Chondrocyte (in vitro differentiated cells): ENCODE measurements around the gene TMEM86B. TPM values are rescaled to one million over a fixed set of nuclear protein-coding genes. Genes with fewer than 3 reads are reported as not detected.

Experiments used
- DNase-seq: peaks from one replicate; pipeline ENCODE4 v3.0.0; 2021; ENCODE audit warnings: mixed read lengths, low spot score
- H3K27ac Mint-ChIP-seq: one replicate; pipeline ENCODE4 v1.8.0; 2021; ENCODE audit warnings: mild to moderate bottlenecking, moderate library complexity, mixed read lengths; ENCODE audit not compliant: unreplicated experiment
- H3K27me3 Mint-ChIP-seq: 2 replicates; pipeline ENCODE4 v1.8.0; 2021; ENCODE audit warnings: low read depth, mixed read lengths
- H3K36me3 Mint-ChIP-seq: 2 replicates; pipeline ENCODE4 v1.8.0; 2021; ENCODE audit warnings: low read depth, mixed read lengths
- H3K4me1 Mint-ChIP-seq: 2 replicates; pipeline ENCODE4 v1.8.0; 2021; ENCODE audit warnings: low read depth, mild to moderate bottlenecking, mixed read lengths
- H3K4me3 Mint-ChIP-seq: one replicate; pipeline ENCODE4 v1.8.0; 2021; ENCODE audit warnings: mild to moderate bottlenecking, moderate library complexity, mixed read lengths; ENCODE audit not compliant: unreplicated experiment
- H3K9me3 Mint-ChIP-seq: 2 replicates; pipeline ENCODE4 v1.8.0; 2021; ENCODE audit warnings: low read depth, mixed read lengths
- total RNA-seq: library from RNA; stranded (reverse); gene quantifications from 3 replicates; pipeline ENCODE4 v1.2.1, GENCODE V29; 2021
- TF ChIP-seq, protein P1 (sequence below): fragments of 200-600 bp; sonication (generic); IDR thresholded peaks from 2 replicates; pipeline ENCODE4 v1.5.0; 2021; ENCODE audit warnings: antibody characterized with exemption, mild to moderate bottlenecking, moderate library complexity

TMEM86B gene
- total RNA-seq, 1 donor from 2014 or later, result 1.5 TPM

DNA sequence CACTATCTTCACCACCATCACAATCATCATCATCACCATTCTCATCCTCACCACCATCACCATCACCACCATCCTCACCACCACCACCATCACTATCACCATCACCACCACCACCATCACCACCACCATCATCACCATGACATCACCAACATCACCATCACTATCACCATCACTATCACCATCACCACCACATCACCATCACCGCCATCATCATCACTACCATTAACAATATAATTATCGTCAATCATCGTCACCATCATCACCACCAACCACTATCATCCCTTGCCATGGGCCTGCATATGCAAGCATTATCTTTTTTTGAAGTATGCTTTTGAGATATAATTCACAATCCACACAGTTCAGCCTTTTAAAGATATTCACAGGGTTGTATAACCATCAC lies 37.8 kb upstream of the TMEM86B start:
- peaks cover 6% of the 10 kb centered on the region for H3K36me3 Mint-ChIP-seq
- no peak overlapping the region for H3K4me3 Mint-ChIP-seq
- H3K27me3 Mint-ChIP-seq, result no peaks in the 10 kb centered on the region
- no peaks in the 10 kb centered on the region for H3K4me1 Mint-ChIP-seq
- peaks cover 6% of the 10 kb centered on the region for H3K9me3 Mint-ChIP-seq
- no peak overlapping the region for H3K27ac Mint-ChIP-seq
- no peak for DNase-seq
- TF ChIP-seq, protein P1, sequence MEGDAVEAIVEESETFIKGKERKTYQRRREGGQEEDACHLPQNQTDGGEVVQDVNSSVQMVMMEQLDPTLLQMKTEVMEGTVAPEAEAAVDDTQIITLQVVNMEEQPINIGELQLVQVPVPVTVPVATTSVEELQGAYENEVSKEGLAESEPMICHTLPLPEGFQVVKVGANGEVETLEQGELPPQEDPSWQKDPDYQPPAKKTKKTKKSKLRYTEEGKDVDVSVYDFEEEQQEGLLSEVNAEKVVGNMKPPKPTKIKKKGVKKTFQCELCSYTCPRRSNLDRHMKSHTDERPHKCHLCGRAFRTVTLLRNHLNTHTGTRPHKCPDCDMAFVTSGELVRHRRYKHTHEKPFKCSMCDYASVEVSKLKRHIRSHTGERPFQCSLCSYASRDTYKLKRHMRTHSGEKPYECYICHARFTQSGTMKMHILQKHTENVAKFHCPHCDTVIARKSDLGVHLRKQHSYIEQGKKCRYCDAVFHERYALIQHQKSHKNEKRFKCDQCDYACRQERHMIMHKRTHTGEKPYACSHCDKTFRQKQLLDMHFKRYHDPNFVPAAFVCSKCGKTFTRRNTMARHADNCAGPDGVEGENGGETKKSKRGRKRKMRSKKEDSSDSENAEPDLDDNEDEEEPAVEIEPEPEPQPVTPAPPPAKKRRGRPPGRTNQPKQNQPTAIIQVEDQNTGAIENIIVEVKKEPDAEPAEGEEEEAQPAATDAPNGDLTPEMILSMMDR, result no peak

DNA sequence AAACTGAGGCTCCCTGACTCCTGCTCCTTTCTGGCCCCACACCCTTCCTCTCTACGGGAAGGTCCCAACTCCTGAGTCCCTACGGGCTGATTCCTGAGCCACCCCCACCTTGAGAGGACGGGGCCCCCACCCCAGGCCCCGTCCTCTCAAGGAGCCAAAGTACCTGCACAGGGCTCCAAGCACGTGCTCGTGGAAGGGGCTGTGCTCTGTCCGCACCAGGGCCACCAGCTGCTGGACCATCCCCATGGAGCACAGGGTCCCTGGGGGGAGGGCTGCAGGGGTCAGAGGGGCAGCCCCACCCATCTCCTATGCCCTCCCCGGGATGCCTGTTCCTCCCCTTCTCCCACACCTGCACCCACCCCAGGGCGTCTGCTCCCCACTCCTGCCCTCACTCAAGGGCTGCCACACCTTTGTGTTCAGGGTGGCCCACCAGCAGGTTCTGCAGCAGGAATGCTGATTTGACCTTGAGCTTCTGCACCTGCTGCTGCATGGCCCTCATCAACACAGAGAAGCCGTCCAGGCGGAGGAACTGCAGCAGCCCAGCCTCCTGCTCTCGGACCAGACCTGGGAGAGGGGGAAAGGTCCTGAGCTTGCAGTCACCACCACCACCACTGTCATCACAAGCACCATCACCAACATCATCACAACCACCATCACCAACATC lies 37.3 kb upstream of the TMEM86B start:
- Mint-ChIP-seq H3K36me3 (peaks cover 6% of the 10 kb centered on the region), H3K4me1 (no peaks in the 10 kb centered on the region), H3K27me3 (no peaks in the 10 kb centered on the region), H3K9me3 (peaks cover 6% of the 10 kb centered on the region), H3K27ac (no peak overlapping the region), H3K4me3 (no peak overlapping the region)
- DNase-seq, result peak; percentile 88
- TF ChIP-seq, protein P1, result no peak

- TF ChIP-seq, protein P1, result no peak
- Mint-ChIP-seq H3K4me3 (no peak overlapping the region), H3K27ac (no peak overlapping the region), H3K9me3 (peaks cover 6% of the 10 kb centered on the region), H3K36me3 (peaks cover 6% of the 10 kb centered on the region), H3K4me1 (peaks cover 3% of the 10 kb centered on the region), H3K27me3 (no peaks in the 10 kb centered on the region)
- peak; percentile 67 for DNase-seq
These were observed 36.6 kb upstream of the TMEM86B start for GRCh38 chr19:55265173-55265572.

GRCh38 chr19:55264531-55264930 lies 36.0 kb upstream of the TMEM86B start:
- TF ChIP-seq, protein P1, result no peak
- no peak overlapping the region for H3K4me3 Mint-ChIP-seq
- no peak for DNase-seq
- no peaks in the 10 kb centered on the region for H3K27me3 Mint-ChIP-seq
- peaks cover 6% of the 10 kb centered on the region for H3K36me3 Mint-ChIP-seq
- peaks cover 8% of the 10 kb centered on the region for H3K4me1 Mint-ChIP-seq
- peaks cover 6% of the 10 kb centered on the region for H3K9me3 Mint-ChIP-seq
- no peak overlapping the region for H3K27ac Mint-ChIP-seq

DNA sequence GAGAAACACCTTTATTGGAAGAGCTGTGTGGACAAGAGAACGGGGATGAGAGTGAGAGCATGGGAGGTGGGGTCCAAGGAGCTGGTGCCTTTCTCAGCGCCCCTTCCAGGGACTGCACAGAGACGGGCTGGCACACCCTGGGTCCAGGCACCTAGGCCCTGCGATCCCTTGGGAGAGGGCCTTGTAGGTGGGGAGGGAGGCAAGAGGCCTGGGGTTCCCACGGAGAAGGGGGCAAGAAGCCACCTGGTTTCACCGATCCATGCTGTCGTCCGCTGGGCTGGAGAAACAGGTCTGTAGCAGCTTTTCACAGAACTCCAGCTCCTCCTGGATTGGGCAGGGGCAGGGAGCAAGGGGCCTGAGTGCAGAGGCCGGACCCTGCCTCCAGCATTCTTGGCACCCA lies 33.8 kb upstream of the TMEM86B start:
- Mint-ChIP-seq H3K27ac (no peak overlapping the region), H3K4me1 (peaks cover 17% of the 10 kb centered on the region), H3K36me3 (peaks cover 6% of the 10 kb centered on the region), H3K4me3 (no peak overlapping the region), H3K27me3 (no peaks in the 10 kb centered on the region), H3K9me3 (peaks cover 6% of the 10 kb centered on the region)
- DNase-seq, result peak; percentile 70
- TF ChIP-seq, protein P1, result no peak
